MM.1S (cell line): ENCODE data around the gene ZNF385A.

Experiments used
- DNase-seq: peaks from one replicate; pipeline ENCODE4 v3.0.0-alpha.2; 2015
- H2AFZ ChIP-seq: fragments of 300-600 bp; sonication (generic); 2 replicates; pipeline ENCODE4 v1.6.0; 2016; ENCODE audit warnings: antibody characterized with exemption, low read length
- H3F3A ChIP-seq: fragments of 300-600 bp; sonication (generic); 2 replicates; pipeline ENCODE4 v1.6.1; 2016; ENCODE audit warnings: mild to moderate bottlenecking, antibody characterized with exemption, low read length, moderate library complexity, mixed read lengths; ENCODE audit not compliant: insufficient read depth
- H3K27ac ChIP-seq: fragments of 300-600 bp; sonication (generic); 2 replicates; pipeline ENCODE4 v1.5.1; 2016; ENCODE audit warnings: mild to moderate bottlenecking, low read length
- H3K27me3 ChIP-seq: fragments of 300-600 bp; sonication (generic); replicated peaks from 2 replicates; pipeline ENCODE4 v1.6.0; 2016; ENCODE audit warnings: low read length; ENCODE audit not compliant: insufficient read depth
- H3K36me3 ChIP-seq: fragments of 300-600 bp; sonication (generic); replicated peaks from 2 replicates; pipeline ENCODE4 v1.6.1; 2016; ENCODE audit warnings: mild to moderate bottlenecking, low read length, mixed read lengths; ENCODE audit not compliant: insufficient read depth
- H3K4me1 ChIP-seq: fragments of 300-600 bp; sonication (generic); 2 replicates; pipeline ENCODE4 v1.6.1; 2016; ENCODE audit warnings: low read length, mixed read lengths
- H3K4me2 ChIP-seq: fragments of 300-600 bp; sonication (generic); 2 replicates; pipeline ENCODE4 v1.6.0; 2016; ENCODE audit warnings: low read depth, low read length
- H3K4me3 ChIP-seq: fragments of 300-600 bp; sonication (generic); 2 replicates; pipeline ENCODE4 v1.5.1; 2016; ENCODE audit warnings: low read length, mixed read lengths
- H3K79me2 ChIP-seq: fragments of 300-600 bp; sonication (generic); 2 replicates; pipeline ENCODE4 v1.6.1; 2016; ENCODE audit warnings: mixed run types, low read length, mixed read lengths
- H3K9ac ChIP-seq: fragments of 300-600 bp; sonication (generic); 2 replicates; pipeline ENCODE4 v1.6.1; 2016; ENCODE audit warnings: low read length, mixed read lengths
- H3K9me2 ChIP-seq: fragments of 300-600 bp; sonication (generic); replicated peaks from 2 replicates; pipeline ENCODE4 v1.6.1; 2016; ENCODE audit warnings: mild to moderate bottlenecking, low read length, mixed read lengths; ENCODE audit not compliant: insufficient read depth
- H3K9me3 ChIP-seq: fragments of 300-600 bp; sonication (generic); replicated peaks from 2 replicates; pipeline ENCODE4 v1.6.1; 2016; ENCODE audit warnings: mild to moderate bottlenecking, low read length, mixed read lengths; ENCODE audit not compliant: insufficient read depth
- H4K20me1 ChIP-seq: fragments of 300-600 bp; sonication (generic); 2 replicates; pipeline ENCODE4 v1.6.1; 2016; ENCODE audit warnings: mild to moderate bottlenecking, low read length, moderate library complexity, mixed read lengths; ENCODE audit not compliant: insufficient read depth
- CTCF ChIP-seq: fragments of 300-600 bp; sonication (generic); IDR thresholded peaks from 2 replicates; pipeline ENCODE4 v1.5.1; 2016; ENCODE audit warnings: antibody characterized with exemption, low read length, mixed read lengths
- EZH2 ChIP-seq: fragments of 300-600 bp; sonication (generic); optimal IDR thresholded peaks from 2 replicates; pipeline ENCODE3; 2017; ENCODE audit warnings: low read depth, mild to moderate bottlenecking, antibody characterized with exemption, low read length, mixed read lengths
- EZH2phosphoT487 ChIP-seq: fragments of 300-600 bp; sonication (generic); IDR thresholded peaks from 2 replicates; pipeline ENCODE4 v1.6.1; 2018; ENCODE audit warnings: antibody characterized with exemption, low read length

ZNF385A gene

GRCh38 chr12:54384591-54385041 is at the start of gene ZNF385A:
ZNF385A (minus strand) TSS chr12:54384733; CDS start chr12:54384514, 219 bp downstream.
- TF ChIP-seq EZH2 = no peak
- TF ChIP-seq CTCF = no peak
- no peak for TF ChIP-seq EZH2phosphoT487
- no peak within 1 kb of the TSS for H3K4me3 ChIP-seq
- H3K9ac ChIP-seq = no peak within 1 kb of the TSS
- H2AFZ ChIP-seq = no peak within 1 kb of the TSS
- H3K9me2 ChIP-seq = no peaks in the 10 kb centered on the region
- H3K4me2 ChIP-seq = peak within 1 kb of the TSS; percentile 14; the same call in 1 of the 2 replicates
- H3K4me1 ChIP-seq = peaks cover 17% of the 10 kb centered on the region
- no peaks in the 10 kb centered on the region for H4K20me1 ChIP-seq
- H3F3A ChIP-seq = no peaks in the 10 kb centered on the region
- no peak for DNase-seq
- no peaks in the 10 kb centered on the region for H3K9me3 ChIP-seq
- no peaks in the 10 kb centered on the region for H3K27me3 ChIP-seq
- no peaks in the 10 kb centered on the region for H3K36me3 ChIP-seq
- H3K79me2 ChIP-seq = no peaks in the 10 kb centered on the region
- H3K27ac ChIP-seq = no peak within 1 kb of the TSS

GRCh38 chr12:54432815-54433164 is 48.3 kb upstream of the ZNF385A start:
- no peaks in the 10 kb centered on the region for H4K20me1 ChIP-seq
- H3K27me3 ChIP-seq = 0 out of 2 replicates have a peak, but pooled peaks cover 8% of the 10 kb centered on the region
- H3K4me2 ChIP-seq = no peak overlapping the region
- no peak for TF ChIP-seq CTCF
- no peaks in the 10 kb centered on the region for H3K79me2 ChIP-seq
- no peak overlapping the region for H3K4me3 ChIP-seq
- no peak overlapping the region for H3K27ac ChIP-seq
- H3K9ac ChIP-seq = no peak overlapping the region
- DNase-seq = no peak
- no peaks in the 10 kb centered on the region for H3K36me3 ChIP-seq
- H3F3A ChIP-seq = no peaks in the 10 kb centered on the region
- H3K4me1 ChIP-seq = no peaks in the 10 kb centered on the region
- H2AFZ ChIP-seq = no peak overlapping the region
- no peaks in the 10 kb centered on the region for H3K9me2 ChIP-seq
- H3K9me3 ChIP-seq = no peaks in the 10 kb centered on the region

GRCh38 chr12:54431911-54432814 is 47.6 kb upstream of the ZNF385A start:
- TF ChIP-seq EZH2phosphoT487 = no peak
- Histone ChIP-seq H4K20me1 (no peaks in the 10 kb centered on the region), H3K4me2 (no peak overlapping the region), H3K9me3 (no peaks in the 10 kb centered on the region), H3F3A (no peaks in the 10 kb centered on the region), H3K9ac (no peak overlapping the region), H3K79me2 (no peaks in the 10 kb centered on the region), H3K27me3 (0 out of 2 replicates have a peak, but pooled peaks cover 8% of the 10 kb centered on the region), H3K4me1 (no peaks in the 10 kb centered on the region), H3K27ac (no peak overlapping the region), H3K9me2 (no peaks in the 10 kb centered on the region), H3K36me3 (no peaks in the 10 kb centered on the region), H2AFZ (no peak overlapping the region), H3K4me3 (no peak overlapping the region)
- no peak for DNase-seq

GRCh38 chr12:54430471-54431069 is 46.0 kb upstream of the ZNF385A start:
- no peak for DNase-seq
- Histone ChIP-seq H3K27me3 (peaks cover 17% of the 10 kb centered on the region), H3K9me2 (no peaks in the 10 kb centered on the region), H3K27ac (no peak overlapping the region), H3K79me2 (no peaks in the 10 kb centered on the region), H3K9ac (no peak overlapping the region), H3K9me3 (no peaks in the 10 kb centered on the region), H3K4me1 (no peaks in the 10 kb centered on the region), H2AFZ (no peak overlapping the region), H3K4me3 (no peak overlapping the region), H4K20me1 (no peaks in the 10 kb centered on the region), H3F3A (no peaks in the 10 kb centered on the region), H3K36me3 (no peaks in the 10 kb centered on the region), H3K4me2 (no peak overlapping the region)
- TF ChIP-seq EZH2phosphoT487 = no peak
- no peak for TF ChIP-seq EZH2
